Measurements from ENCODE around the gene PSEN1. TPM values are rescaled to one million over a fixed set of nuclear protein-coding genes. Genes with fewer than 3 reads are reported as not detected.

The PSEN1 gene
- total RNA-seq, 4 donors from 2014 or later = 54.6 to 100 (median 68.1) TPM

GRCh38 chr14:73249564-73250316 lies 113.4 kb downstream of the PSEN1 start:
- WGBS, 2 donors = 90 to 95% methylated on average over 8 to 12 of the region's 13 CpGs

GRCh38 chr14:73250317-73250713 lies 114.0 kb downstream of the PSEN1 start:
- WGBS, 2 donors = 89 to 92% methylated on average over 11 of the region's 11 CpGs

More at GRCh38 chr14:73249564-73250316, 113.4 kb downstream of the PSEN1 start:
- no peak overlapping the region for H3K27ac ChIP-seq
- no peaks in the 10 kb centered on the region for H3K9me3 ChIP-seq
- intact Hi-C loops (cut with DNase I) = no loop called here
- H3K27me3 ChIP-seq = no peaks in the 10 kb centered on the region
- H3K4me1 ChIP-seq = peaks cover 4 to 19% of the 10 kb centered on the region in 2 donors
- no peak overlapping the region for H3K4me3 ChIP-seq (replicated peaks in 1 of 3)
- peaks cover 0 to 4% of the 10 kb centered on the region in 2 donors for H3K36me3 ChIP-seq
- no peak for DNase-seq
- TF ChIP-seq CTCF (IDR thresholded peaks at IDR 0.05) (no peak), POLR2A (IDR thresholded peaks at IDR 0.05) (no peak)

GRCh38 chr14:73250781-73251500 lies 114.6 kb downstream of the PSEN1 start:
- peaks cover 0 to 4% of the 10 kb centered on the region in 2 donors for H3K36me3 ChIP-seq
- no peaks in the 10 kb centered on the region for H3K9me3 ChIP-seq
- H3K4me3 ChIP-seq (replicated peaks in 1 of 3) = no peak overlapping the region
- peaks cover 0 to 11% of the 10 kb centered on the region in 2 donors for H3K4me1 ChIP-seq
- WGBS, 2 donors = 93 to 95% methylated on average over 27 of the region's 27 CpGs
- intact Hi-C loops (cut with DNase I) = no loop called here
- TF ChIP-seq CTCF (IDR thresholded peaks at IDR 0.05) (no peak), POLR2A (IDR thresholded peaks at IDR 0.05) (no peak)
- H3K27ac ChIP-seq = no peak overlapping the region
- no peaks in the 10 kb centered on the region for H3K27me3 ChIP-seq
- no peak for DNase-seq

More at GRCh38 chr14:73250317-73250713, 114.0 kb downstream of the PSEN1 start:
- Histone ChIP-seq H3K36me3 (peaks cover 0 to 4% of the 10 kb centered on the region in 2 donors), H3K27me3 (no peaks in the 10 kb centered on the region), H3K4me1 (peaks cover 3 to 17% of the 10 kb centered on the region in 2 donors), H3K4me3 (replicated peaks in 1 of 3) (no peak overlapping the region), H3K9me3 (no peaks in the 10 kb centered on the region), H3K27ac (no peak overlapping the region)
- TF ChIP-seq POLR2A (IDR thresholded peaks at IDR 0.05) = no peak
- DNase-seq = no peak
- intact Hi-C loops (cut with DNase I) = no loop called here

- no peak for DNase-seq
- Histone ChIP-seq H3K27ac (no peak overlapping the region), H3K9me3 (no peaks in the 10 kb centered on the region), H3K4me3 (replicated peaks in 1 of 3) (no peak overlapping the region), H3K36me3 (peaks cover 0 to 4% of the 10 kb centered on the region in 2 donors), H3K27me3 (no peaks in the 10 kb centered on the region), H3K4me1 (peaks cover 0 to 6% of the 10 kb centered on the region in 2 donors)
- 94 to 99% methylated on average over 24 to 27 of the region's 30 CpGs for WGBS, 2 donors
- intact Hi-C loops (cut with DNase I) = no loop called here
- TF ChIP-seq POLR2A (IDR thresholded peaks at IDR 0.05) (no peak), CTCF (IDR thresholded peaks at IDR 0.05) (no peak)
These were observed 115.4 kb downstream of the PSEN1 start for GRCh38 chr14:73251516-73252215.

GRCh38 chr14:73252491-73253322 lies 116.4 kb downstream of the PSEN1 start:
- no peak for TF ChIP-seq CTCF (IDR thresholded peaks at IDR 0.05)
- no peak for DNase-seq
- no peak overlapping the region for H3K4me3 ChIP-seq (replicated peaks in 1 of 3)
- H3K4me1 ChIP-seq = no peaks in the 10 kb centered on the region
- H3K36me3 ChIP-seq = peaks cover 0 to 4% of the 10 kb centered on the region in 2 donors
- no peaks in the 10 kb centered on the region for H3K9me3 ChIP-seq
- H3K27ac ChIP-seq = no peak overlapping the region
- 87 to 93% methylated on average over 23 to 29 of the region's 29 CpGs for WGBS, 2 donors
- intact Hi-C loops (cut with DNase I) = no loop called here
- no peaks in the 10 kb centered on the region for H3K27me3 ChIP-seq
